Measurements from ENCODE around the gene ADCY6.

Gene ADCY6

GRCh38 chr12:48788854-48789775 is at the start of gene ADCY6:
Gene ADCY6, minus strand, starts transcription at chr12:48789089. Its CDS starts 5,655 bp downstream, at chr12:48783434.
- peak within 1 kb of the TSS; percentile 93 for H3K4me3 ChIP-seq

GRCh38 chr12:48838048-48838447 is 49.2 kb upstream of the ADCY6 start:
- H3K9ac ChIP-seq (ENCODE audit: insufficient read length), result no peak overlapping the region
- no peak overlapping the region for H3K27ac ChIP-seq
- no peak for DNase-seq (ENCODE audit: low read depth, low spot score)
- TF ChIP-seq POLR2AphosphoS5 (IDR thresholded peaks at IDR 0.05; ENCODE audit: borderline replicate concordance, low read depth, low read length) (no peak), EZH2 (IDR thresholded peaks at IDR 0.05) (no peak), FOXP2 (optimal IDR thresholded peaks at IDR 0.05; ENCODE audit: control extremely low read depth, extremely low read length, insufficient read depth) (no peak)
- no peak overlapping the region for H3K4me3 ChIP-seq
- peaks cover 62% of the 10 kb centered on the region for H3K36me3 ChIP-seq (ENCODE audit: insufficient read depth, low read length)
- H3K9me3 ChIP-seq (ENCODE audit: low read depth, low read length), result no peaks in the 10 kb centered on the region

More at GRCh38 chr12:48788854-48789775, at the start of gene ADCY6:
- no peaks in the 10 kb centered on the region for H3K36me3 ChIP-seq (ENCODE audit: insufficient read depth, low read length)
- TF ChIP-seq FOXP2 (optimal IDR thresholded peaks at IDR 0.05; ENCODE audit: control extremely low read depth, extremely low read length, insufficient read depth) (no peak), EZH2 (IDR thresholded peaks at IDR 0.05) (no peak), POLR2AphosphoS5 (IDR thresholded peaks at IDR 0.05; ENCODE audit: borderline replicate concordance, low read depth, low read length) (no peak)
- no peak within 1 kb of the TSS for H3K27ac ChIP-seq
- H3K9ac ChIP-seq (ENCODE audit: insufficient read length), result peak within 1 kb of the TSS; percentile 81
- no peak for DNase-seq (ENCODE audit: low read depth, low spot score)
- H3K9me3 ChIP-seq (ENCODE audit: low read depth, low read length), result no peaks in the 10 kb centered on the region

GRCh38 chr12:48832321-48833060 is 43.6 kb upstream of the ADCY6 start:
- DNase-seq (ENCODE audit: low read depth, low spot score), result no peak
- peaks cover 86% of the 10 kb centered on the region for H3K36me3 ChIP-seq (ENCODE audit: insufficient read depth, low read length)
- TF ChIP-seq POLR2AphosphoS5 (IDR thresholded peaks at IDR 0.05; ENCODE audit: borderline replicate concordance, low read depth, low read length) (no peak), EZH2 (IDR thresholded peaks at IDR 0.05) (no peak), FOXP2 (optimal IDR thresholded peaks at IDR 0.05; ENCODE audit: control extremely low read depth, extremely low read length, insufficient read depth) (no peak)
- H3K9ac ChIP-seq (ENCODE audit: insufficient read length), result no peak overlapping the region
- no peak overlapping the region for H3K4me3 ChIP-seq
- H3K9me3 ChIP-seq (ENCODE audit: low read depth, low read length), result no peaks in the 10 kb centered on the region
- H3K27ac ChIP-seq, result no peak overlapping the region

GRCh38 chr12:48831257-48831656 is 42.4 kb upstream of the ADCY6 start:
- no peak for DNase-seq (ENCODE audit: low read depth, low spot score)
- no peak overlapping the region for H3K4me3 ChIP-seq
- H3K27ac ChIP-seq, result no peak overlapping the region
- TF ChIP-seq POLR2AphosphoS5 (IDR thresholded peaks at IDR 0.05; ENCODE audit: borderline replicate concordance, low read depth, low read length) (no peak), EZH2 (IDR thresholded peaks at IDR 0.05) (no peak), FOXP2 (optimal IDR thresholded peaks at IDR 0.05; ENCODE audit: control extremely low read depth, extremely low read length, insufficient read depth) (no peak)
- no peak overlapping the region for H3K9ac ChIP-seq (ENCODE audit: insufficient read length)
- no peaks in the 10 kb centered on the region for H3K9me3 ChIP-seq (ENCODE audit: low read depth, low read length)
- peaks cover 76% of the 10 kb centered on the region for H3K36me3 ChIP-seq (ENCODE audit: insufficient read depth, low read length)

- TF ChIP-seq EZH2 (IDR thresholded peaks at IDR 0.05), result no peak
- no peak for TF ChIP-seq POLR2AphosphoS5 (IDR thresholded peaks at IDR 0.05; ENCODE audit: borderline replicate concordance, low read depth, low read length)
- no peak for TF ChIP-seq FOXP2 (optimal IDR thresholded peaks at IDR 0.05; ENCODE audit: control extremely low read depth, extremely low read length, insufficient read depth)
- Histone ChIP-seq H3K4me3 (no peak overlapping the region), H3K9me3 (ENCODE audit: low read depth, low read length) (no peaks in the 10 kb centered on the region), H3K36me3 (ENCODE audit: insufficient read depth, low read length) (peaks cover 66% of the 10 kb centered on the region), H3K27ac (no peak overlapping the region), H3K9ac (ENCODE audit: insufficient read length) (no peak overlapping the region)
- no peak for DNase-seq (ENCODE audit: low read depth, low spot score)
Observed at GRCh38 chr12:48828841-48829575, 40.1 kb upstream of the ADCY6 start.

GRCh38 chr12:48828293-48828692 is 39.4 kb upstream of the ADCY6 start:
- no peak overlapping the region for H3K9ac ChIP-seq (ENCODE audit: insufficient read length)
- peaks cover 59% of the 10 kb centered on the region for H3K36me3 ChIP-seq (ENCODE audit: insufficient read depth, low read length)
- DNase-seq (ENCODE audit: low read depth, low spot score), result no peak
- TF ChIP-seq POLR2AphosphoS5 (IDR thresholded peaks at IDR 0.05; ENCODE audit: borderline replicate concordance, low read depth, low read length) (no peak), FOXP2 (optimal IDR thresholded peaks at IDR 0.05; ENCODE audit: control extremely low read depth, extremely low read length, insufficient read depth) (no peak), EZH2 (IDR thresholded peaks at IDR 0.05) (no peak)
- H3K27ac ChIP-seq, result no peak overlapping the region
- H3K9me3 ChIP-seq (ENCODE audit: low read depth, low read length), result no peaks in the 10 kb centered on the region
- no peak overlapping the region for H3K4me3 ChIP-seq

- Histone ChIP-seq H3K27ac (no peak overlapping the region), H3K9ac (ENCODE audit: insufficient read length) (no peak overlapping the region), H3K9me3 (ENCODE audit: low read depth, low read length) (no peaks in the 10 kb centered on the region), H3K36me3 (ENCODE audit: insufficient read depth, low read length) (peaks cover 52% of the 10 kb centered on the region), H3K4me3 (no peak overlapping the region)
- DNase-seq (ENCODE audit: low read depth, low spot score), result no peak
- no peak for TF ChIP-seq FOXP2 (optimal IDR thresholded peaks at IDR 0.05; ENCODE audit: control extremely low read depth, extremely low read length, insufficient read depth)
- TF ChIP-seq EZH2 (IDR thresholded peaks at IDR 0.05), result no peak
- no peak for TF ChIP-seq POLR2AphosphoS5 (IDR thresholded peaks at IDR 0.05; ENCODE audit: borderline replicate concordance, low read depth, low read length)
Observed at GRCh38 chr12:48827513-48828096, 38.7 kb upstream of the ADCY6 start.
